Left renal pelvis (tissue), 4 donors: ENCODE measurements around the gene SAFB. TPM values are rescaled to one million over a fixed set of nuclear protein-coding genes. Genes with fewer than 3 reads are reported as not detected.
"Not testable (repeated sequence)": the region's sequence is repeated elsewhere in the genome, so short reads cannot be mapped to it uniquely, and the experiment has no call there.

Experiments
- DNase-seq, 4 donors: peaks; one replicate each; pipeline ENCODE4 v3.0.0-alpha.2; 2013; ENCODE audit warnings: low read depth in 4 of 4, low spot score in 3 of 4
- polyA plus RNA-seq, 4 donors: library from polyadenylated mRNA; unstranded; fragments of 120-200 nt; gene quantifications; one replicate each; pipeline ENCODE4 v1.2.1, GENCODE V29; 2013; ENCODE audit not compliant: insufficient read length in 4 of 4

The SAFB gene
- polyA plus RNA-seq, 4 donors: 111 to 190 (median 171) TPM

DNA sequence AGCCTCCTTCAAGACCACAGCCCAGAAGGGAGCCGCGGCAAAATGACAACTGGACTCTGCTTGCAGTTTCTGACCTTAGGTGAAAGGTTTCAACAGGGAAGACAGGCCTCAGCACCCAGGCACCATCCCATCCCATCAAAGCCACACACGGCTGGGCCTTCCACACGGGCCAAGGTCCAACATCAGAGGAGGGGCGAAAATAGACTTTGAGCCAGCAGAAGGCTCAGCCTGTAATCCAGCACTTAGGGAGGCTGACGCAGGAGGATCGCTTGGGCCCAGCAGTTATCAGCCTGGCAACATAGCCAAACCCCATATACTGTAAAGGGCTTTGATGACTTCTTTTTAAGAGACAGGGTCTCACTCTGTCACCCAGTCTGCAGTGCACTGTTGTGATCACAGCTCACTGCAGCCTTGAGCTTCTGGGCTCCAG is 28.3 kb upstream of the SAFB start:
- DNase-seq: no peak

DNA sequence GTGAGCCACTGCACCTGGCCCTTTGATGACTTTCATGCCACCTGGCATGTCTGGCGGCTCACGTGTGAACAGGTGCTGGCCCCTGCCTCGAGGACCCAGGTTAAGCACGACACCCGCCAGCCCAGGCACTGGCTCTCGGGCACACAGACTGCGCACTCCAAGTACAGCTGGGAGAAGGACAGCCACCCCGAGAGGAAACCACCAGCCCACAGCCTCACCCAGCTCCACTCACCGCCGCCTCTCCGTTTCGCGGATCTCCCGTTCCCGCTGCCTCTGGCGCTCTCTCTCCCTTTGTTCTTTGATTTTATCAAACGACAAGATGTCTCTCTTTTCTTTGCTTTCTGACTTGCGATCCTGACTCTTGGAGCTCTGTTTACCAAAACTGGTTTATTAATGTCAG is 27.8 kb upstream of the SAFB start:
- DNase-seq: no peak

DNA sequence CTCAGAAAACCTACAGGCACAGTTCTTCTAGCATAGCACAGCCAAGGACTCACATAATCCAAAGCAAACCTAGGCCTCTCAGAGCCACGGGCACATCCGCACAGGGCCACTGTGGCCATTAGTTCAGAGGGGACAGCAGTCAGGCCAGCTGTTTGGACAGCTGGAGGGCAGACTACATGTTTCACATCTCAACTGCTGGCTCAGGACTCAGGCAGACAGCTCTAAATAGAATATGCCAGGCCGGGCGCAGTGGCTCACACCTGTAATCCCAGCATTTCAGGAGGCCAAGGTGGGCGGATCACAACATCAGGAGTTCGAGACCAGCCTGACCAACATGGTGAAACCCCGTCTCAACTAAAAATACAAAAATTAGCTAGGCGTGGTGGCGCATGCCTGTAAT is 27.1 kb upstream of the SAFB start:
- no peak for DNase-seq

DNA sequence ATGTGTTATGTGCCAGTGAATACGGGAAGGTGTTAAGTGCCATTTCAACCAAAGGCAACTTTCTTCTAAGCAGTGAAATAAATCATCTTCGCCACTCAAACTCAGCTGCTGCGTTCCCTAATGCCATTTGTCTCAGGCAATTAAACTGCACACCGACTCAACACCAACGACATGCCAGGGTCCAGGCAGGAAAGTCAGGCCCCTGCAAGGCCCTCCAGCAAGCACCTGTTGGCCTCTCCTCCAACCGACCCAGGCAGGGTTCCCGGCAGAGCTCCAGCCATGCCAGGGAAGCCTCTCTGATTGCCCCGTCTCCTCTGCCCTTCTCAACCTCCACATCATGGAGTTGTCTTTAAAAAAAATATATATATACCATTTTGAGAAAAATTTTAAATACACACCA is 22.1 kb upstream of the SAFB start:
- no peak for DNase-seq

DNA sequence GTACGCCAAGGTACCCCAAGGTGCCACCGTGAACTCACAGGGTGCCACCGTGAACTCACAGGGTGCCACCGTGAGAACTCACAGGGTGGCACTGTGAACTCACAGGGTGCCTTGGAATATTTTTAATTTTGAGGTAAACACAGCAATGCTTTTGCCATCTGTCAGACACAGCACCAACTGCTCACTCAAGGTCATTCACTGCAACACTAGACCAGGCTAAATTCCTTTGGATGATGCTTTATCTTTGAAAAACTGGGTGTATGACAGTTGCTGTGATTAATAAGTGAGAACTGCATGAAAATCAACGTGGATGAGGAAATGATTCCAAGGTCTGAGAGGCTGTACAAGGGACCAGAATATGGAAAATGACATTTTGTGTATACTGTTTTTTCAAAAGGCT is 19.3 kb upstream of the SAFB start:
- DNase-seq: no peak

DNA sequence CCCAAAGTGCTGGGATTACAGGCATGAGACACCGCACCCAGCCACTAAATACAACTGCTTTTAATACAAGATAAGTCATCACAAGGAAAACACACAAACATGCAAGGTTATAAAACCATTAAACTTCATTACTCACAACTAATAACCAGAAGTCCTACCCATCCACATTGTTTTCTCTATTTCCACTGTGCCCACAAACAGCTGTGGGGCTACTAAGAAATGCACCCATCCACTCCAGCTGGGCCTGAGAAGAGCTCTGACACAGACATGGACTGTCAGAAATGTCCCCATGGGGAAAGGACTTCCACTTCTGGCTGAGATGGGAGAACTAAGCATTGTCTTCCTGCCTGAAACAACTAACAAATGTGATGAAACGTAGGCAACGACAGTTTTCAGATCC is 17.5 kb upstream of the SAFB start:
- no peak for DNase-seq

DNA sequence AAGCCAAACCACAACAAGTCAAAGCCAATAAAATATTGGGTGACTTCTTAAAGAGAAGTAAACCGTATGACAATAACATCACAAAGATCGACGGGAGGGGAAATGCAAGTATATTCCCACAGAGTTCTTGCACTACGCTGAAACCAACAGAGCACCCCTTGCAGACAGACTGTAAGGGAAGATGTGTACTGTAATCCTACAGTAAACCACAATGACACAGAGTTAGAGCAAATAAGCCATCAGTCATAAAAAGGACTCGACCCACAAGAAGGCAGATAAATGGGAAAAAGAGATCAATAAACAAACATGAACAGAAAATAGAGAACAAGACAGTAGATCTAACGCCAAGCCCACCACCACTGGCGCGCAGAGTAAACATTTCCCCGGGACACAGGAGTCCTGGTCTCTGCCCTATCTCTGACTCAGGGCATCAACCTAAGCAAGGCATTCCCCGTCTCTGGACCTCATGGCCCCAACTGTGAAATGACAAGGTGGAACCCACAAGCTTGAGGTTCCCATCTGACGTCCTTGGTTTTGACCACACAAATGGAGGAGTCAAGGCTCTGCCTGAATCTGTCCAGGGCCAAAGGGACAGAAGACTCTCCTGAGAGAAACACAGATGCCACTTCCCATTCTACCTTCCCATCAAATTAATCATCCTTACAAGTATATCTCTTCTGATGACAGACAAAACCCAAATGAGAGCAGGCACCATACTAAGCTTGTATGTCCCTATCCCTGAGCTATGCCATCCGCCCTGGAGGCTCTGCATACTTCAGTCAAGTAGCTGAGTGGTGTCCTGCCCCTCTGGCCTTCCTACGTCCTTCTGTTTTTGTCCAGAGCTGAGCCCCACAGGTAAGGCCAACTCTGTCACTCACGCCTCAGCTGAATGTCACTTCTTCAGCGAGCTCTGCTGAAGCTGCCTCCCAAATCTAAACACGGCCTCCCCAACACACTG is 15.3 kb upstream of the SAFB start:
- DNase-seq: no peak

DNA sequence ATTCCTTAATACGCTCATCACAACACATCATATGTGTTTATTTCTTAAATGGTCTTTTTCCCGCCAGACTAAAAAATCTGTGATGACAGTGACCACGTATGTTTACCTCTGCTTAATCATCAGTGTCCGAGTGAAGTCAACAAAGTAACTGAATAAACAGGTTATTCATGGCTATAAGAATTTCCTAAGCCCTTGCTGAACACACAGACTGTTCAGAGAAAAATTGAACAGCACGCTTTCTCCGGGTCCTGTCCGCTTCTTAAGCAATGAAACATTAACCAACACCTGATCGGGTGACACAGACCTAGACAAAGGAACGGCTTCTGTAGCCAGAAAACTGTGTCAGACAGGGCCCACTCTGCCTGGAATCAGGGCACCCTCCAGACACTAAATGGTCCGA is 14.6 kb upstream of the SAFB start:
- no peak for DNase-seq

DNA sequence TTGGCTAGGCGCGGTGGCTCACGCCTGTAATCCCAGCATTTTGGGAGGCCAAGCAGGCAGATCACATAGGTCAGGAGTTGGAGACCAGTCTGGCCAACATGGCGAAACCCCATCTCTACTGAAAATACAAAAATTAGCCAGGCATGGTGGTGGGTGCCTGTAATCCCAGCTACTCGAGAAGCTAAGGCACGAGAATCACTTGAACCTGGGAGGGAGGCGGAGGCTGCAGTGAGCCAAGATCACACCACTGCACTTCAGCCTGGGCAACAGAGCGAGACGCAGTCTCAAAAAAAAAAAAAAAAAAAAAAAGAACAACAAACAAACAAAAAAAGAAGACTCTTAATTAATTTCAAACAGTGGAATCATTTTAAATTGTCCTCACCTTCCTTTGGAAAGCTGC is 14.1 kb upstream of the SAFB start:
- not testable (repeated sequence) for DNase-seq

DNA sequence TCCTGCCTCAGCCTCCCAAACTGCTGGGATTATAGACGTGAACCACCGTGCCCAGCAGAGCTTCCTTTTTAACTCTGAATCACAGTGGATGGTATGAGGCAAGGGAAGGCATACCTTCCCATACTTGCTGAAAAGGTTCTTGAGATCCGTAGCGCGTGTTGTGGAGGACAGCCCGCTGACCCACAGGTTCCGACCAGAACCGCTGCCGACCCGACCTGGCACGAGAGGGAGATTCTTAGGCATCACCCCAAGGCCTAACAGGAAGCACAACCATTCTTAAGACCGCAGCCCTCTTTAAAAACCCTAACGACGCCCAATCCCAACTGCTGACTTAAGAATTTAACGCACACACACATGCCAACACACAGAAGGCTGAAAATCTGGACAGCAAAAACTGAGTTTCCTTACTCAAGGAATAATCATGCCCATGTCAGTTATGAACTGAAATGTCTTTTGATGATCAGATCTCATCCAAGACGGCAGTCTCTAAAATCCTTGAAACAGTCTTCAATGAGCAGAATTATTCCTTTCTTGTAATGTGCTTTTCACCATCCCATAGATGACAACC is 12.9 kb upstream of the SAFB start:
- no peak for DNase-seq

DNA sequence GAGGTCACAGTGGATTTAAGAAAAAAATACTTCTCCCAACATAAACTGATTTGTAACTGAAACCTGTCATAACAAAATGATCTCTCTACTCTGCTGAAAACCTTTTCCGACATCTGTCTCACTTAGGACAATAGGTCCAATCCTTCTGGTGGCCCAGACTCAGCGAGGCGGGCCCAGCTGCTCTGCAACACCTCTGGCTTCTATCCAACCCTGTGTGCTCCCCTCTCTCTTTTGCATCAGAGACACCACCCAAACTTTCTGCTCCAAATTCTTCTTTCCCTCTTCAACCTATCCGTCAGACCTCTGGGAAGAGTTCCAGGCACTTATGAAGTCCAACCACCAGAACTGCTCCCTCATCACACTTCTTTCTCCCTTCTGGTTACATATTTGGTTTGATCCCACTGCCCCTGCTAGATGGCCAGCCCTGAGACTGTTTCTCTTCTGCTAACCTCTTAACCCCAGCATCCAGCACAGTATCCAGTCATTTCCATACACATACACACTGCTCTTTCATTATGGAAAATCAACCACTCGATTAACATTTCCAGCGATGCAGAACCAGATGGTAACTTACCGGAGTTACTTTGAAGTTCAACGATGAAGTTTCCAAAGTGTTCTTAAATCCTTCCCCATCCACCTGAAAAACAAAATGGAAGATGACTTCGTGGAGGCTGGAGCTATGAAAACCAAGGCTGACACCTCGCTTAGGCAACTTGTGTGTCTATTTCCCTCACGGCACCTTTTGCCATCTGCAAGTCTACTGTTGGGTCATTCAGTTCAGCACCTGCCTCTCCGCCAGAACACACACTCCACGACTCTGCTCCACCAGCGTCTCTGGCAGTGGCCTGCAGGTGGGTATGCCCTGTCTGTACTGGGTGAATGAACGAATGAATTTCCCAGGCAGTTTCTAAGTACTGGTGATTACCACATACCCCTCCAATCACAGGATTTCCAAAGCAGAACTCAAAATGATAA is 9.7 kb upstream of the SAFB start:
- no peak for DNase-seq

DNA sequence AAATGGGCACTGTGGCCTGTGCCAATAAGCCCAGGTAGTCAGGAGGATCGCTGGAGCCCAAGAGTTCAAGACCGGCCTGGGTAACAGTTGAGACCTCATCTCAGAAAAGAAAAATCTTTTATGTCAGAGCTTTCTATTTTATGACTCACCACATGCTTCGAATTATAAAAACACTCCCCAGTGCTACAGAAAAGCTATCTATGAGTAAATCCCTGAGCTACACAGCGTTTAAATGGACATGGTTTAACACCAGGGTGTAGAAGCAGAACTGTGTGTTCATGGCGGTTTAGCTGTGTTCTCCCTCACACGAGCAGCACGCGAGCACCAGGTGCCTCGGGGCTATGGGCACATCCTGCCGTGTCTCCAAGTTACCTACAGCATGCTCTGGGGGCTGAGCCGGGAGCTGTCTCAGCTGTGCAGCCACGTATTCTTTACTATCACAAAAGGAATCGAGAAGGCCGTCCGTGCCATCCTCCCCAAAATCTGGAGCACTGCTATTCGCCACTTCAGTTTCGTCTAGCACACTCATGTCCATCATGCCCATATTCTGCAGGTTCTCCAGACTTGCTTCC is 7.0 kb upstream of the SAFB start:
- no peak for DNase-seq

DNA sequence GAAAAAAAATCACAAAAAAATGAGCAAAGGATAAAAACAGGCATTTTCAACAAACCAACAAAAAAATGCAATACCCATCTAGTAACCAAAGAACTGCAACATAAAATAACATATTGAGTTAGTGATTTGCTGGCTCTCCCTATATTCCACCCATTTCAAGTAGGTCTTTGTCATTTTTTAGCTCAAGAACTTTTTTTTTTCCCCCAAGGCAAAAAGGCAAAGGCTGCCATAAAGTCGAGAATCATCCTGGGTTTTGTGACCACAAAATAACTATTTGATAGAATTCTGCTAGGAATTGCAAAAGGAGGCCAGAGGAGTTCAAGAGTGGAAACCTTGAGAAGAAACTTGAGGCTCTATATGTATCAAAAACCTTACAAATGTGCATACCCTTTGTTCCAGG is 5.8 kb upstream of the SAFB start:
- no peak for DNase-seq

DNA sequence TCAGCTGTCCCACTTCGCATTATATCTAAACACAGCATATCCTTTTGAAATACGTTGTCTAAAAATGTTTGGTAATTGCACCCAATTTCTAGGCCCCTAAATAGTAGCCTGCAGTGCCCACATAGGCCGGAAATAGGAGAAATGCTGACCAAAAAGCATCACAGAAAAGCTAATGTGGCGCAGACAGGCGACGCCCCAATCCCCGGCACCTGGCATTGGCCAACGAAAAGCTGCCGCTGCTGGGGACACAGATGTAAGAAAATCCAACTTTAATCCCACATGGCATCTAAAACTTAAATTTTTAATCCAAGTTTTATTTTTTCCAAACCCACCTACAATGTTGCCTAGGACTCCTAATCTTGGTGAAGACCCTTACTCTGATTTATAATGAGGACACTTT is 4.3 kb upstream of the SAFB start:
- DNase-seq: no peak

DNA sequence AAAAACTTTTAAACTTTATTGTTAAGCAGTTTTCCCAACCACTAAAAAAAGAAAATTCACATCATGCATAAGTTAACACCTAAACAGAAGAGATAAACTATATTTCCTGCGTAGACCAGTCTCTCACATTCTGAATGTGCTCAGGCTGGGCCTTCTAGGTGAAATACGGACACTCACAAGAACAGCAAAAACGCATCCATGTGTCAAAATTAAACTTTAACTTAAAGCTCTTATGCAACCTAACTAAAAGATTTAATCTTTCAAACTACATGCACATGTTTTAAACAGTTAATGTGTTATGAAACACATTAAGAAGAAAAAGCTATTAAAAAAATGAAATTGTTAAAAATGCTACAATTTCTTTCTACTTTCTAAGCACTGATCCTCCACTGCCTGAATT is 2.9 kb upstream of the SAFB start:
- DNase-seq: no peak

DNA sequence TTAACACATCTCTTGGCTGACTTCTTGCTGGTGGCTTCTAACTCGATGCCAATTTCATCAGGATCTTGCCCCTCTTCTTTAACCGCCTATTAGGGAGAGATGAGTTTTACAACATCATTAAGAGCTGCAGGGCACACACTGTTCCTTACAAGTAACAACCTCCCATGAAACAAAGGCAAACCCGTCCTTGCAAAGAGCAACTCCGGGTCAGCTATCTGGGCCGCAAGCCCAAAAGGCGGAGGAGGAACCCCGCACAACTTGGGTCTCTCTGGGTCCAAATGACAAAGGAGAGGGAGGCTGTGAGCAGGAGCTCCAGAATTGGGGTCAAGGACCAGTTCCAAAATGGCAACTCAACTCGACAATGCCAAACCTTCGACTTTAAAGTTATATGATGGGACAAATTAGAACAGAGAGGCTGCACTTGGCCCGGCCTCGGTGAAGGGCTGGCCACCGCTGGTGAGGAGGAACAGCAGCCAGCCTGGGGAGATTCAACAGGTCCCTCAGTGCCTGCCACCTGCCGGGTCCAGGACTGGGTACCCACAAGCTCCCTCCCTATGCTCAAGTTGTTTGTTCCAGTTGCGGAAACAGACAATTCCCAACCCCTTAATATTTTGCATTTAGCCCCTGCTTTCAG is 1.5 kb upstream of the SAFB start:
- no peak for DNase-seq

DNA sequence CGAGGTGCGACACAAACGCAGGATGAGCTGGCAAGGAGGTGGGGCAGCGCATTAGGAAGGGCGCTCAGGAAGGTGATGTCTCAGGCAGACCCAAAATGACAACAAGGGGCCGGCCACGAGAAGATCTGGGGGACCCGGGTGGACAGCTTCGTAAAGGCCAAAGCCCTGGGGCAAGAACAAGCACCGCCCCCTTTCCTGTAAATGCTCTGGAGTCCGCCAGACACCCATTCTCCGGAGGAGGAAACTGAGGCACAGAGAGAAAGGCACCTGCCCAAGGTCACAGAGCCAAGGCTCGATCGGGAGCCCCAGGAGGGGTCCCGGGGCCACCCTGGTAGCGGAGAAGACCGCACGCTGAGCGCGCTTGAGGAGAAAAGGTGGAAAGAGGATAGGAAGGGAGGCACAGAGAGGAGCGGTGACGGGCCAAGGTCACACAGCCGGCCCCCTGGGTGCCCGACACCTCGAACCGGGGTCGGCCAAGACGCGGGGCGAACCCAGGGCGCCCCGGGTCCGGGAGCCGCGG is 878 bp upstream of the SAFB start:
- DNase-seq: no peak

DNA sequence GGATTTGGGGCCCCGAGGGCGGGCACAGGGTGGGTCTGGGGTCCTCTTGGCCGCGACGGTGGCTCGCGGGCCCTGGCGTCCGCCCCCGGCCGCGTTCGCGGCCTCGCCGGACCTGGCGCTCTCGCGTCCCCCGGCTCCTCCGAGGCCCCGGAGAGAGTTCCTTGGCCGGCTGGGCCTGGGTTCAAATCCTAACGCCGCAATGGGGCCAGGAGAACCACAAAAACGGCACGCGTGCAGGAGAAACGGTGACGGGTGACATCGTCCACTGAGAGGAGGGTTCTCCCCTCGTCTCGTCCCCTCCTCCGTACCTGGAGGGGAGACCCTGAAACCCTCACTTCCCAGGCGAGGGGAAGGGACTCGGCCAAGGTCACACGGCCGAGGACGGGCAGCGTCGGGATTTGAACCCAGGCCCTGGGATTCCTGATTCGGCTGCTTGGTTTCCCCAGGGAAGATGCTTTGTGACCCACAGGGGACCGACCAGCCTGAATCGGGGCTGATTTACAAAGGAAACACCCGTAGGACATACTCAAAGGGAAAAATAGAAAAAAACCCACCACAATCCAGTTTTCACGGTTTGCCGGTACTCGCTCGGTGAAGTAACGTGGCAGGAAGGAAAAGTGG is 624 bp downstream of the SAFB start:
- no peak for DNase-seq

DNA sequence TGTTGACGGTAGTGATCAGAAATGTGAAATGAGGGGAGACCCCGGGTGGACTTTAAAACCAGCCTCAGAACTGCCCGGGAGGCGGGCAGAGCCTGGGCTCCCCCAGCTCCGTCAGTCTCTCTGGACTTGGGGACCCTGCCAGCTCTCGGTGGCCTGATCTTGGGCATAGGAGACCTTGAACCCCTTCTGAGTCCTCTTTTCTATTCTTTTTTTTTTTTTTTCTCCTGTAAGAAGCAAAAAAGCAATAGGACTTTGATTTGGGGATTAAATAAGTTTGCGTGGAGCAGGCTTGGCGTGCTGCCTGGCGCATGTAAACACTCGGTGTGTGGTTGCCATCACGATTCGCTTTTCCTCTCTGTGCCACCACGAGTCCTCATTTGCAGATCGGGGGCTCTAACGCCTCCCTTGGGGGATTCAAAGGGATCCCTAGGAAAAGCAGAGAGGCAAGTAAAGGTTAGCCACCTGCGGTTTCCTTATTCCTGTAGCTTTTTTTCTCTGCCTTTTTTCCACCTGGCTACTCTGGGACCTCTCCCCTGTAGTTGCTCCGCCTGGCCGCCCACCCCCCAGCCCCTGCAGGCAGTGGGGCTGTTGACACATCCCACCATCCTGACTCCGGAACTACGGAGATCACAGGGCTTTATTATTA is 1.3 kb downstream of the SAFB start:
- no peak for DNase-seq
